Suprapubic skin (tissue), 4 donors: ENCODE data around the gene TMEM186. TPM values are rescaled to one million over a fixed set of nuclear protein-coding genes. Genes with fewer than 3 reads are reported as not detected.

Experiments used
- DNase-seq, 2 donors: peaks; one replicate each; pipeline ENCODE4 v3.0.0-alpha.2; 2019; ENCODE audit warnings: low spot score in 2 of 2
- H3K27ac ChIP-seq: fragments of 200-600 bp; sonication (generic); one replicate; pipeline ENCODE4 v1.5.1; 2019
- H3K27me3 ChIP-seq: fragments of 200-600 bp; sonication (generic); one replicate; pipeline ENCODE4 v1.5.1; 2019
- H3K36me3 ChIP-seq: fragments of 200-600 bp; sonication (generic); one replicate; pipeline ENCODE4 v1.5.1; 2019
- H3K4me1 ChIP-seq: fragments of 200-600 bp; sonication (generic); one replicate; pipeline ENCODE4 v1.5.1; 2019
- H3K4me3 ChIP-seq: fragments of 200-600 bp; sonication (generic); one replicate; pipeline ENCODE4 v1.5.1; 2019; ENCODE audit warnings: mild to moderate bottlenecking
- H3K9me3 ChIP-seq: fragments of 200-600 bp; sonication (generic); one replicate; pipeline ENCODE4 v1.5.1; 2019
- CTCF ChIP-seq, 2 donors: fragments of 200-600 bp in 1 of 2; fragments of 450-650 bp in 1 of 2; sonication (generic) in 1 of 2; IDR thresholded peaks; one replicate each; pipeline ENCODE4 v1.5.1; 2016 to 2019; ENCODE audit warnings: antibody characterized with exemption in 2 of 2, mild to moderate bottlenecking in 1 of 2, moderate library complexity in 1 of 2
- EP300 ChIP-seq: sonication (generic); formaldehyde crosslinking; IDR thresholded peaks from one replicate; pipeline ENCODE4 v1.6.1; 2017; ENCODE audit warnings: antibody characterized with exemption
- POLR2A ChIP-seq, 2 donors: fragments of 450-650 bp; IDR thresholded peaks; one replicate each; pipeline ENCODE4 v1.6.1; 2017; ENCODE audit warnings: antibody characterized with exemption in 2 of 2, mild to moderate bottlenecking in 2 of 2, moderate library complexity in 2 of 2
- POLR2AphosphoS5 ChIP-seq, 3 donors: sonication (generic); formaldehyde crosslinking; IDR thresholded peaks; one replicate each; pipeline ENCODE4 v1.6.1; 2017; ENCODE audit warnings: antibody characterized with exemption in 3 of 3
- WGBS: methylation state at CpG from one replicate; pipeline ENCODE4 v1.1.5; 2018; 5-methylcytosine and 5-hydroxymethylcytosine counted together
- total RNA-seq, 4 donors: library from RNA; depleted of rRNA; stranded (reverse); fragments of >200 nt; gene quantifications; one replicate each; pipeline ENCODE4 v1.1.0, GENCODE V29; 2016

The TMEM186 gene
- total RNA-seq, 4 donors from 2014 or later = 3.9 to 7.0 (median 5.0) TPM

- WGBS = 91% methylated on average over 6 of the region's 6 CpGs
These were observed 12.0 kb downstream of the TMEM186 start for GRCh38 chr16:8785408-8785807.

GRCh38 chr16:8782673-8783072, 14.8 kb downstream of the TMEM186 start:
- Histone ChIP-seq H3K27ac (no peak overlapping the region), H3K36me3 (peaks cover 12% of the 10 kb centered on the region), H3K9me3 (no peaks in the 10 kb centered on the region), H3K4me1 (no peaks in the 10 kb centered on the region), H3K4me3 (no peak overlapping the region), H3K27me3 (no peaks in the 10 kb centered on the region)
- no peak for TF ChIP-seq CTCF (IDR thresholded peaks at IDR 0.05)
- no peak for TF ChIP-seq EP300
- WGBS = 71% methylated on average over 6 of the region's 6 CpGs
- no peak for DNase-seq

More at GRCh38 chr16:8785408-8785807, 12.0 kb downstream of the TMEM186 start:
- no peaks in the 10 kb centered on the region for H3K27me3 ChIP-seq
- no peaks in the 10 kb centered on the region for H3K9me3 ChIP-seq
- DNase-seq = no peak
- no peak overlapping the region for H3K4me3 ChIP-seq
- no peak overlapping the region for H3K27ac ChIP-seq
- TF ChIP-seq EP300 (no peak), POLR2AphosphoS5 (IDR thresholded peaks at IDR 0.05) (no peak), CTCF (IDR thresholded peaks at IDR 0.05) (no peak), POLR2A (IDR thresholded peaks at IDR 0.05) (no peak)
- no peaks in the 10 kb centered on the region for H3K36me3 ChIP-seq
- no peaks in the 10 kb centered on the region for H3K4me1 ChIP-seq

GRCh38 chr16:8781797-8782196, 15.6 kb downstream of the TMEM186 start:
- no peak for DNase-seq
- H3K4me3 ChIP-seq = no peak overlapping the region
- H3K4me1 ChIP-seq = no peaks in the 10 kb centered on the region
- 84% methylated on average over 8 of the region's 8 CpGs for WGBS
- no peaks in the 10 kb centered on the region for H3K9me3 ChIP-seq
- no peaks in the 10 kb centered on the region for H3K27me3 ChIP-seq
- H3K36me3 ChIP-seq = peaks cover 19% of the 10 kb centered on the region
- H3K27ac ChIP-seq = no peak overlapping the region
- TF ChIP-seq EP300 (no peak), CTCF (IDR thresholded peaks at IDR 0.05) (no peak)

GRCh38 chr16:8777217-8777616, 20.2 kb downstream of the TMEM186 start:
- Histone ChIP-seq H3K4me1 (peaks cover 4% of the 10 kb centered on the region), H3K27ac (no peak overlapping the region), H3K27me3 (no peaks in the 10 kb centered on the region), H3K9me3 (no peaks in the 10 kb centered on the region), H3K4me3 (no peak overlapping the region), H3K36me3 (peaks cover 35% of the 10 kb centered on the region)
- TF ChIP-seq CTCF (IDR thresholded peaks at IDR 0.05) = no peak
- no peak for TF ChIP-seq POLR2AphosphoS5 (IDR thresholded peaks at IDR 0.05)
- TF ChIP-seq POLR2A (IDR thresholded peaks at IDR 0.05) = no peak
- TF ChIP-seq EP300 = no peak
- no peak for DNase-seq
- 92% methylated on average over 7 of the region's 7 CpGs for WGBS

- Histone ChIP-seq H3K4me3 (no peak overlapping the region), H3K27ac (no peak overlapping the region), H3K36me3 (peaks cover 40% of the 10 kb centered on the region), H3K9me3 (no peaks in the 10 kb centered on the region), H3K27me3 (no peaks in the 10 kb centered on the region), H3K4me1 (peaks cover 4% of the 10 kb centered on the region)
- DNase-seq = no peak
- TF ChIP-seq POLR2AphosphoS5 (IDR thresholded peaks at IDR 0.05) = no peak
- no peak for TF ChIP-seq EP300
- TF ChIP-seq CTCF (IDR thresholded peaks at IDR 0.05) = no peak
- TF ChIP-seq POLR2A (IDR thresholded peaks at IDR 0.05) = no peak
- WGBS = 31% methylated on average over 10 of the region's 12 CpGs
These were observed 21.3 kb downstream of the TMEM186 start for GRCh38 chr16:8776129-8776584.
